Amygdala (tissue), 56 donors: ENCODE data around the gene XIRP2.

ENCODE experiments used
- DNase-seq, 56 donors: peaks; one replicate each; lab custom pipeline; 2025; lab: John Stamatoyannopoulos, UW

XIRP2 gene

DNA sequence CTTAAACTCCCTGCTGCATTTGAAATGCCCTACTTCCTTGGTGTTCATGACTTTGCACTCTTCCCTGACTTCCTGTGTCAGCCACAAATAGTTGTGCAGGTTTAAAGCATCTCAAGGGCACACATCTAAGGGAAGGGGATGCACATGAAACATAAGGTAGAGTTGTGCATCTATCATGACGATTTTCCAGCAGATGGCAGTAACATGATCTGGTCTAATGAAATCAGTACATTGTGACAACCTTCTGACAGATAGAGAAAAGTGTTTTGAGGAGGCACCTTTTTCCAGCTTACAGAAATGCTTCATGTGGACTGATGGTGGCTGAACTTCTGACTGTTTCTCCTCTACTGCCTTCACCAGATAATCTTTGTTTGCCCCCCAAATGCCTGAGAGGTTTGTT is 238.9 kb downstream of the XIRP2 start:
- no peak for DNase-seq

DNA sequence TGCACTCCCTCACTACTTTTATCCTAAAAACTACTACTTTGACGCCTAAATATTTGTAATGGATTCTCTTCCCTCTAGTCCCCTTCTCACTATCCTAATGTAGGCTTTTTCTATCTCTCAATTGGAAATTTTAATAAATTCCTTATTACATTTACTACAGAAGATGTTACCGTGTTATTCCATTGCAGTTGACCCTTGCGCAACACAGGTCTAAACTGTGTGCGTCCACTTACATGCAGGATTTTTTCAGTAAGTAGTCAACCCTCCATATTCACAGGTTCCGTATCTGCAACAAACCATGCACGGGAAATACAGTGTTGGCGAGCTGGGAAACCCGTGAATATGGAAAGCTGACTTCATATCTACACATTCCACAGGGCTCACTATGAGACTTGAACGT is 239.8 kb downstream of the XIRP2 start:
- no peak for DNase-seq

DNA sequence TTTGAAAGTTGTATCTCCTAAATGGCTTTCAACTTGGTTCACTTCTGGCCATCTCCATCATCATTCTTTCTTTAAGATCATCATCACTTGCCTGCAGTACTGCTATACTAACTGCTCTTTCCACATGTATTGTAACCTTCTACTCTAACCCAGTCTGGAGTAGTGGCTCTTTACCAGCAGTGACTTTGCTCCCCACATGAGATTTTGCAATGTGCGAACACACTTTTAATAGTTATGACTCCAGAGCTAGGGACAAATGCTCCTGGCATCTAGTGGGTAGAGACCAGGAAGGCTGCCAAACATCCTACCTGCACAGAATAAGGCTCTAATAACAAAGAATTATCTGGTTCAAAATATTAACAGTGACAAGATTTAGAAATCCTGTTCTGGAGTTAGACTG is 243.8 kb downstream of the XIRP2 start:
- no peak for DNase-seq

DNA sequence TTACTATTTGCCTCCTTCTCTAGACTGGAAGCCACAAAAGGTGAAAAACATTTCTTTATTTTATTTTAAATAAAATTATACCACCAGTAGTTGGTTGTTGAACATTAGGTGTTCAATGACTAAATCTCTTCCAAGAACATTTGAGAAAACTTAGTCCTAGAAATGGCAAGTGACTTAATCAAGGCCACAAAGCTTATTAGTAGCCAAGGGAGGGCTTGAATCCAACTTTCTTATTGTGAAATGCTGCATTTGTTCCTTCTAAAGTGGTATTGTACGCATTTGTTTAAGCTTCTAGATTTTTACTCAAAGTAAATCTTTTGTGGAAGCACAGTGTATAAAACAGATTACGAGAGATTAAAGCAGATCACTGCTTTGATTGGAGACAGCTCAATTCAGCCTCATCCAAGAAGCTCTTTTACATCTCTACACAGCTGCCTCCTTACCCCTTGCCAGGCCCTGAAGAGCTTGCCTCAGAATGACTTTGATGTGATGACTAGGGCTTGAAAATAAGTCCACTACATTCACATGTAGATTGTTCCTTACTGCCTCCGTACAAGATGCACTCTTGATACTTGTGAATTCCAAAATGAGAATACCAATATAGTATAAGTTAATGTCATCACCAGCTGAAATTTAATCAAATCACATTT is 244.8 kb downstream of the XIRP2 start:
- DNase-seq = no peak

DNA sequence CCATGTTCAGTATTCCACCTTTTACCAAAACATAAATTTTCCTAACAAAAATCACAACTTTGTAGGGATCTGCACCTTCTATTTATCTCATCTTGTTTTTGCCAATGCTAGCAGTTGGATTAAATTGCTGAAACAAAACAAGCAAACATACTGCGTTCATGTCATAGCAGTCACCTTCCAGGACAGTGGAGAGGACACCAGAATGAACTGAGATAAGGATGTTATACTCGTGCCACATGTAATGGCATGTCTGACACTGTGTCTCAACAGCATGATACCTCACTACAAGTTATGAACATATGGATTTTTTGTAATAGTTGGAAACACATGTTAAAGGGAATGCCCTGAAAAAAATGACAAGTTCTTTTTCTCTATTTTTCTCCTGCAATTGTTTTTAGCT is 245.3 kb downstream of the XIRP2 start:
- no peak for DNase-seq

DNA sequence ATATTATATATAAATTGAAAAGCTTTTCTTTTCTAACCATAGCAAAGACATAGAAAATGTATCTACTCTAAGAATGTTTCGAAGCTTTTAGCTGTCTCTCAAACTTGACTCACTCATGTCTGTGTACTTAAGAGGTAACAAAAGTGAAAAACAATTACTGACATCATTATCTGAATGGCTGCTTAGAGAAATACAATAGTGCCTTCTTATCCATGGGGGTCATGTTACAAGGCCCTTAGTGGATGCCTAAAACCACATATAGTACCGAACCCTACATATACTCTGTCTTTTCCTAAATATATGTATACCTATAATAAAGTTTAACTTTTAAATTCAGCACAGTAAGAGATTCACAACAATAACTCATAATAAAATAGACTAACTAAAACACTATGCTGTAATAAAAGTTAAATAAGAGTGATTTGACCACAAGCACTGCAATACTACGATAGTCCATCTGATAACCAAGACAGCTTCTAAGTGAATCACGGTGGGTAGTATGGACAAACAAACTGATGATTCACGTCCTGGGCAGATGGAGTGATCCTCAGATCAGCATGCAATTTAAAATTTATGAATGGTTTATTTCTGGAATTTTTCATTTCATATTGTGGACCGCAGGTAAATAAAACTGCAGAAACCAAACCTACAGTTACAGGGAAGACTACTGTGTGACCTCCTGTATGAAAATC is 246.2 kb downstream of the XIRP2 start:
- DNase-seq = no peak

DNA sequence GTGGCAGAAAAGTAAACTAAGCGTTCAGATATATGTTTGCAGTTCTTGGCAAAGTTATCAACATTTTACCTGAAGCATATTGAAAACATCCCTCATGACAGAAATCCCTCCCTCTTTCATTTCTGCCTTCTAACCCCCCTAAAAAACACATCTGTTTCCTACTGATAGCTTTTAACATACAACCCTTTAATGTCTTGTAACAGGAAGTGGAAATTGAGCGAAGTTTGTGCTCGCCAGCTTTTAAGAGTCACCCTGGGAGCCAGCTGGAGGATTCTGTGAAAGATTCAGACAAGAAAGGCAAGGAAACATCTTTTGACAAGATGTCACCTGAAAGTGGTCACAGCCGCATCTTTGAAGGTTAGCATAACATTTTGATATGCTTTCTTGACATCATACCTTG is 247.4 kb downstream of the XIRP2 start:
- DNase-seq = no peak

DNA sequence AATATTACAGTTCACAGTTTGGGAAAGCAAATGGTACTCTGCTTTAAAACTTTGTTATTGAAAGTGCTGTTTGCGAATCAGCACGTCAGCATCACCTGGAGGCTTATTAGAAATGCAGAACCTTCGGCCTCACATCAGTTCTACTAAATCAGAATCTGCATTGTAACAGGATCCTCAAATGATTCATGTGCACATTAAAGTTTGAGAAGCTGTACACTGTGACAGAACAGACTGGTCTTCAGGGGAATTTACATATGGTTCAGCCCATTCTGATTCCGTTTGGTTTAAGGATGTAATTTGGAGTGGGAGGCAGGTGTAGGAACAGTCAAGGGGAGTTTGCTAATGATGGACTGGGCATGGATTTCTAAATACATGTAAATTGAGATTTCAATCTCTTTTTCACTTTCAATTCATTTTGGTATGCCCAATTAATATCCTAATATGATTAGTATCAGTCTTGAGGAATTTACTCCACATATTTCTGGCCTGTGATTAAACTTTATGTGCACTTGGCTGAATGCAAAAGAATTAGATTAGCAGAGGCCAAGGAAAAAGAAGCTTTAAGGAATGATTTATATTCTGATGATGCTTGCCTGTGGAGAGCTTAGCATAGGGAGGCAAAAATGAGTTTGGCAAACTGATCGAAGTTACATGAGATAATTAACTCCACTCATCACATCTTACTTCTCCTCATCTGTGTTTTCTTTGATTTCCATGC is 248.8 kb downstream of the XIRP2 start:
- DNase-seq = no peak

DNA sequence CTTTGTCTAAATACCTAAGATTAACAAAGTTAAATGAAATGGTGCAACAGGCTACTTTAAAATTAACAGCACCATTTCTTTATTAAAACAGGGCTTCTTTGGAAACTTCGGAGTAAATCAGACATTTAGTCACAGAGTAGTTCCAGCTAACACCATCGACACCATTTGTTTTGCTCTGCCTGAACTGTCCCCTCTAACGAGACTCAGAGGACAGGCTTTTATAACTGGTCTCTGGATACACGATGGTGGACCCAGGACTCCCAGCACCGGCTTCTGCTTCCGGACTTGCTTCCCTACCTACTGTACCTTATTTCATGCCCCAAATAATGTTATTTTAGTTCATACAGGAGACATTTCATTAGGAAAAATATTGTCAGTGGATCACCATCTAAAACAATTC is 252.1 kb downstream of the XIRP2 start:
- DNase-seq = no peak

DNA sequence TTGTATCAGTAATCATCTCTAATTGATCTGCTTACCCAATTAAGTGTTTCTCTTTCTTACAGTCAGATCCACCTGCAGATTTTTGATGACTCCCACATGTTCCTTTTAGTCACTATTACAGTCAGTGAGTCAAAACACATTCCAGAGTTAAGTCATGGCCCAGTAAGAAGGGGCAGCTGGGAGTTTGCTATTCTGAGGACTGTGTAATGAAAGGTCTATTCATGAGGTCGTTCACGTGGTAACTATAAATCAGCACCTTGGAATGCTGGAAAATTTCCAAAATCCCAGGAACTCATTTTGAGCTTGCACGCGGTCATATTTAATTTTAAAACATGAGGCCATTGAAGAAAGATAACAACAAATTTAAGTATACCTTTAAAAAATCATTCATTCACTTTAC is 252.5 kb downstream of the XIRP2 start:
- DNase-seq = no peak

DNA sequence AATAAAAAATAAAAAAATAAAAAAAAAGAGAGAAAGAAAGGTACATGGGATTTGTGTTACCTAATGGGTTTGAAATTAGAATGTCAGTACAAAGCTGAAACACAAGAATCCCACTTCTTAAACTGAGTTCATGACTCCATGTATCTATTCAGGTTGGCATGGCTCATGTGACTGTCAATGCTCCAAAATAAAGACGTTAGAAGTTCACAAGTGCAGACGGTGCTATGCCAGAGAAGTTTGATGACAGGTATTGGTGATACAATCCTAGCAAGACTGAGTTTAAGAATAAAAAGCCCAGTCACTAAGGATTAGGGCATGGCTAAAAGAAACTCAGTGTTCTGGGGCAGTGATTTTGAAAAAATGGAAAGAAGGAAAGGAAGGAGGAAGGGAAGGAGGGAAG is 254.3 kb downstream of the XIRP2 start:
- no peak for DNase-seq

DNA sequence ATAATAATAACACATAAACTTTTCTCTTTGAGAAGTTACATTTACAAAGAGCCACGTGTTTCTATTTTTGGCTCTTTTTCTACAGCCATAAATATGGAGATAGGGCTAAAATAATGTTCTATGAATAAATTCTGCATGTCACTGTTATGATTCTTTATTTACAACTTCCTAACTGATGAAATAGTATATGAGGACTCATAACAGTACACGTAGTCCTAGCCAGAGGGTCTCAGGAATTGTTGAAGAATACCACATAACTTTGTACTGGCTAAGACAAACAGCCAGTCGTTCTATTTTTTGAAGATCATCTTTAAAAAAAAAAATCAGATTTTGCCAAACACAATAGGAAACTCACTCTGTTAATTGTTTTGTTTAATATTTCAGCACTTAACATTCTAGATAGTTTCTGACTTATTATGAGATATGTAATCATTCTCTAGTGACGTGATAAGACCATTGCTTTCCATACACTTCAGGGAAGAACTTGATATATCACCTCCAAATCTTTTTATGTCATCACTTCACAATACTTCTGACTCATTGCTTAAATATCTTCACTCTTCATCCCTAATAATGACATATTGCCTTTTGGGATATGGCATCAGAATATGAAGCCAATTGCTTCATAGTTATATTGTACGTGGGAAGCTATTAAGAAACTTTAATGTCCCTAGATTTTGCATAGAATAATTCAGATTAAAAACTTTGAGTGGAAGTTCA is 256.1 kb downstream of the XIRP2 start:
- DNase-seq = no peak

DNA sequence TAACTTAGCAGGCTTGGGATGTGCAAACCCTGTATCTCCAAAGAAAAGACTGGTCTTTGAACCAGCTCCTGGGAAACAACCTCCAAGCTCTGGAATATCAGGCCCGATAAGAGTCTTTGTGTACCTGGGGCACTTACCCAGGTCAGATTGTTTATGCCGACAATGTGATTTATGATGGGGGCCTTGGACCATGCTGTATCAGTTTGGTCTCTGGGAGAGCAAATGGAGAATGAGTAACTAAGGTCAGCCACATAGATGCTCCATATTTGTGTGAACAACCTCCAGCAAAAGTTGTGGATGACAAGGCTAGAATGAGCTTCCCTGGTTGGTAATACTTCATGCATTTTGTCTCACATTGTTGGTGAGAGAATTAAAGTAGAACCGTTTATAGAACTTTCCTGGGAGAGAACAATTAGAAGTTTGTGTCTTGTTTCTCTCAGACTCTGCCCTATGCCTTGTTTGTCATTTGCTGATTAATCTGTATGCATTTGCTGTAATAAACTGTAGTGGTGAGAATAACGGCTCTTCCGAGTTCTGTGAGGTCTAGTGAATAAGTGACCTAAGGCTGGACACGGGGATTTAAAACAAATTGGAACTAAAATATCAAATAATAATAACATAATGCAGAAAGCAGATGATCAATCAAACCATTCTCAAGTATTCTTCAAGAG is 259.1 kb downstream of the XIRP2 start:
- no peak for DNase-seq

DNA sequence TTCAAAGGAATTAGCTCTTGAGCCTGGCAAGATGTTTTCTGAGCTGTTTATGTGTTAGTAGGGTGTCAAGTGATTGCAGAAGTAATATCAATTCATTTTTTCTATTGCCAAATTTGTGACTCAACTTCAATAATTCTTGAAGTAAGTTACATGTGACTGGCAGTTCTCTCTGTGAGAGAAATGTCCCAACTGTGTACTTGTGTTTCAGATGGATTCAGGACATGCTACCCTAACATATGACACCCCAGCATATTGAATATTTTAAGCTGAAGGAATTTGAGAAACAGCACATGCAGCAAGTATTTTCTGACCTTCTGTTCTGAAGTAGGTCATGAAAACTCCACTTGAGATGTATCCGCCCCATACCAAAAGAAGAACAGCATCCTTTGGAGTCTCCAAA is 263.6 kb downstream of the XIRP2 start:
- no peak for DNase-seq

DNA sequence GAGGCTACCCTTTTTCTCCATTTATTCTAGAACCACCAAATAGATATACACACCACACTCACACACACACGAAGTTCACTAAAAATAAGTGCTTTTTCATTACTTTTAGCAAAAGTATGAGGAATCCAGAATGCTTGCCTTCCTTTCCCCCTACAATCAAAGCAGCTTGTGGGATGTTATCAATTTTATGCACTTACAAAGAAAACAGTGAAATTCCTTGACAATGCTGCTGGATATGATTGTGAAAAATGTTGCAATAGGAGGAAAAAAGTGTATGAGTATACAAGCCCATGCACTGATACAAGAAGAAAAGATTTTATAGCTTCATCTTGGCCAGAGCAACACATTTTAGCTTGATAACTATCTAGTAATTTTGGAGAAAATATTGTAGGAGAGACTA is 269.2 kb downstream of the XIRP2 start:
- DNase-seq = no peak

DNA sequence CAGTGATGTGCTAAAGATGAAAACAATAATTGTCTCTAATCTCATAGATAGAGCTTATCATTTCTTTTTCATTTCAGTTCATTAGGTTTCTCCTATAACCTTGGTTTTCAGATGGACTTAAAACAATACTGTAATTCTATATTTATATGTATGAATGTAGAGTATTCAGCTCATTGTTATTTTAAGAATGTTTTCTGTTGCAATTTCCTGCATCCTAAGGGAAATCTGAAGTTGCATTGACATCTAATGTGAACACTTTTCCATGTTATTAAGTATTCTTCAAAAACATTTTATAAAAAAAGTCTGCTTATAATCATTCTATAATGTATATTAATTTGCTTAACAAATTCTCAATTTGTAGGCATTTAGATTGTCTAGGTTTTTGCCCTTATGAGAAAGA is 288.9 kb downstream of the XIRP2 start:
- DNase-seq = no peak

DNA sequence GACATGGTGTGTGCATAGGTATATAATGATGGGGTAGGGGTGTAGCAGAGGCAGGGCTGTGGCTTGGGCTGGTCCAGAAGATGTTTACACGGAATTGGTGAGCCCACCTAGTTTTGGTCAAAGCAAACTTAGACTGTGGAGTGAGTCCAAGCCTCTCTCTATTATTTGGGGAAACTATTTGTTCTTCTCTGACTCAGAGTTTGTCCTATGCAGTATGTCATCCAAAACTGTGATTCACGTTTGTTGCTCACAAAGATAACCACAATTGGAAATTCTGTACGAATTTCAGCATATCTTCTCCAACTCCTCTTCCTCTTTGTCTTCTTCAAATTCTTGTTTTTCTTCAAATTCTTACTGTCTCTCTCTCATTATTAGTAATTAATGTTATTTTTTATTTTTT is 292.9 kb downstream of the XIRP2 start:
- DNase-seq = no peak

DNA sequence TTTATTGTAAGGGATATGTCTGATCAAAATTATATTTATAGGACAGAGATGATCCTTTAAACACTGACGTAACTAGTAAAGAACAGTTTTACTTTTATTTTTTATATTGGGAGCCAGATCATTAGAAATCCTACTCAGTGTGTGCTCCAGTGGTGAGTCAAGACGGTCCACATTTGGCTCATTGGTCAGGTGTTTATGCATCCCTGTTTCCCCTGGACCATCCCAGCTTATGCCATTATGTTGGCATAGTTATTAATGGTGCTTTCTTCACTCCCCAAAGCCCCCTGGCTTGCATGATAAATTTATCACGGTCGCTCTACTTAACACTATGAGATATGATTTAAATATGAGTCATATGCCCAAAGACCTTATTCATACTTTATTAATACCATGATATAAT is 293.4 kb downstream of the XIRP2 start:
- DNase-seq = no peak

DNA sequence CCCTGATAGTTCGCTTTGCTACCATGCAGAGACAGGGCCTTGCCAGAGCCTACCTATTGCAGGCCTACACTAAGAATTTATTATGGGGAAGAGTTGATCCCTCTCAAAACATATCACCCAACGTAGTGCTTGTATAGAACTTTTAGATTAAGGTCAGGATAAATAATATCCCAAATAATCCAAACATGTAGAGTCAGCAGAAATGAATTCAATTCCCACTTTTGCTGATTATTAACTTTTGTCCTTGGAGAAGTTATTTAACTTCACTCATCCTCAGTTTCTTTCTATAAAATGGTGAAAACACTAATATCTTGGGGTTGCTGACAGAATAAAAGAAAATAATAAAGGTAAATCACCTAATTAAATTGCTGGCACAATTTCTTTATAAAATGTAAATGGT is 294.1 kb downstream of the XIRP2 start:
- no peak for DNase-seq

DNA sequence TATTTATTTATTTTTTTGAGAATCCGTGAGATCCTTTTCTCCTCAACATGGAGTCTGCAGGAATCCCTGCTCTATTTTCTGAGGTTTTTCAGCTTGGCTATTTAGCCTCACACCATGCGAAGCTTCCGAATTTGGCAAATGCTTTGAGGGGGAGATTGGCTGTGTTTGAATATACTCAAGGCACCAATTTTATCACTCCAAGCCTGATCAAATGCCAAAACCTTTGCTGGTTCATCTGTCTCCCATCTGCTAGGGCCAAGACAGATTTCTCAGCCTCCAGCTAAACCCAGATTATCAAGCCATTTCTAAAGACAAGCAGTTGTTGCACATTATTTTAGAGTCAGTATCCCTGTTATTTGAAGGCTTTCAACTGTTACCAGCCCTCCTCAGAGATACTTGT is 295.7 kb downstream of the XIRP2 start:
- DNase-seq = peak in 1 of 56 donors; percentile 7

DNA sequence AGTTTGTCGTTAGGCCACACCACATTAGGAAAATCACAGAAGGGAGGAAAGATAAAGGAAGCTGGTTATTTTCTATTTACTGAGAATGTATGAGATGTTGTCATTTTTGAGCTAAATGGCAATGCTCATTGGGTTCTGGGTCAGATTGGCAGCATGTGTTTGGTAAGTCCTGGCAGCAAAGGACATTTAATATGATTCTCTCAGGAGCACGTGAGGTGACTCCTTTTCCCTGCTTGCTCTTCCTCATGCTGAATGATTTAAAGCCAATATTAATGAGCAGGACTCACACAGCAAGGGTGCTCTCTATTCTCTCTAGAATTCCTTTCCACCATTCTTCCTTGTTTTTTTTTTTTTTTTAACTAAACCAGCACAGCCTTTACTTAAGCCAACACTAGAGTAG is 298.2 kb downstream of the XIRP2 start:
- no peak for DNase-seq
